Measurements from ENCODE around the gene RNF112. TPM values are rescaled to one million over a fixed set of nuclear protein-coding genes. Genes with fewer than 3 reads are reported as not detected.

RNF112 gene
- total RNA-seq, 1 donor from 2014 or later: 0.40 TPM

DNA sequence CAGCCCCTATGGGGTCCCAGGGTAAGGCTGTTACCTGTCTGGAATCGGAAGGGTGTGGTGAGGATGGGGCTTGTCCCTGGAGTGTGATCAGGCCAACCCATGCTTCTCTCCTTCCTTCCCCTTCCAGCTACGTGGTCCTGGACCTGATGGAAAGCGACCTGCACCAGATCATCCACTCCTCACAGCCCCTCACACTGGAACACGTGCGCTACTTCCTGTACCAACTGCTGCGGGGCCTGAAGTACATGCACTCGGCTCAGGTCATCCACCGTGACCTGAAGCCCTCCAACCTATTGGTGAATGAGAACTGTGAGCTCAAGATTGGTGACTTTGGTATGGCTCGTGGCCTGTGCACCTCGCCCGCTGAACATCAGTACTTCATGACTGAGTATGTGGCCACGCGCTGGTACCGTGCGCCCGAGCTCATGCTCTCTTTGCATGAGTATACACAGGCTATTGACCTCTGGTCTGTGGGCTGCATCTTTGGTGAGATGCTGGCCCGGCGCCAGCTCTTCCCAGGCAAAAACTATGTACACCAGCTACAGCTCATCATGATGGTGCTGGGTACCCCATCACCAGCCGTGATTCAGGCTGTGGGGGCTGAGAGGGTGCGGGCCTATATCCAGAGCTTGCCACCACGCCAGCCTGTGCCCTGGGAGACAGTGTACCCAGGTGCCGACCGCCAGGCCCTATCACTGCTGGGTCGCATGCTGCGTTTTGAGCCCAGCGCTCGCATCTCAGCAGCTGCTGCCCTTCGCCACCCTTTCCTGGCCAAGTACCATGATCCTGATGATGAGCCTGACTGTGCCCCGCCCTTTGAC lies 30.3 kb upstream of the RNF112 start:
- H3K36me3 Mint-ChIP-seq (ENCODE audit: low read depth): peaks cover 32% of the 10 kb centered on the region
- intact Hi-C loops (cut with micrococcal nuclease): no loop called here
- no peak overlapping the region for H3K27ac Mint-ChIP-seq
- no peaks in the 10 kb centered on the region for H3K9me3 Mint-ChIP-seq
- no peak for DNase-seq
- H3K27me3 Mint-ChIP-seq: no peaks in the 10 kb centered on the region
- H3K4me3 Mint-ChIP-seq: no peak overlapping the region
- peaks cover 11% of the 10 kb centered on the region for H3K4me1 Mint-ChIP-seq

- Mint-ChIP-seq H3K4me1 (peaks cover 9% of the 10 kb centered on the region), H3K4me3 (no peak overlapping the region), H3K27ac (no peak overlapping the region), H3K9me3 (no peaks in the 10 kb centered on the region), H3K36me3 (ENCODE audit: low read depth) (peaks cover 32% of the 10 kb centered on the region), H3K27me3 (no peaks in the 10 kb centered on the region)
- intact Hi-C loops (cut with micrococcal nuclease): no loop called here
- no peak for DNase-seq
Measured at GRCh38 chr17:19381361-19381740, 29.7 kb upstream of the RNF112 start.

GRCh38 chr17:19381741-19382444 lies 29.1 kb upstream of the RNF112 start:
- DNase-seq: no peak
- Mint-ChIP-seq H3K4me3 (no peak overlapping the region), H3K4me1 (peaks cover 7% of the 10 kb centered on the region), H3K27me3 (no peaks in the 10 kb centered on the region), H3K27ac (no peak overlapping the region), H3K9me3 (no peaks in the 10 kb centered on the region), H3K36me3 (ENCODE audit: low read depth) (peaks cover 32% of the 10 kb centered on the region)
- intact Hi-C loops (cut with micrococcal nuclease): no loop called here

DNA sequence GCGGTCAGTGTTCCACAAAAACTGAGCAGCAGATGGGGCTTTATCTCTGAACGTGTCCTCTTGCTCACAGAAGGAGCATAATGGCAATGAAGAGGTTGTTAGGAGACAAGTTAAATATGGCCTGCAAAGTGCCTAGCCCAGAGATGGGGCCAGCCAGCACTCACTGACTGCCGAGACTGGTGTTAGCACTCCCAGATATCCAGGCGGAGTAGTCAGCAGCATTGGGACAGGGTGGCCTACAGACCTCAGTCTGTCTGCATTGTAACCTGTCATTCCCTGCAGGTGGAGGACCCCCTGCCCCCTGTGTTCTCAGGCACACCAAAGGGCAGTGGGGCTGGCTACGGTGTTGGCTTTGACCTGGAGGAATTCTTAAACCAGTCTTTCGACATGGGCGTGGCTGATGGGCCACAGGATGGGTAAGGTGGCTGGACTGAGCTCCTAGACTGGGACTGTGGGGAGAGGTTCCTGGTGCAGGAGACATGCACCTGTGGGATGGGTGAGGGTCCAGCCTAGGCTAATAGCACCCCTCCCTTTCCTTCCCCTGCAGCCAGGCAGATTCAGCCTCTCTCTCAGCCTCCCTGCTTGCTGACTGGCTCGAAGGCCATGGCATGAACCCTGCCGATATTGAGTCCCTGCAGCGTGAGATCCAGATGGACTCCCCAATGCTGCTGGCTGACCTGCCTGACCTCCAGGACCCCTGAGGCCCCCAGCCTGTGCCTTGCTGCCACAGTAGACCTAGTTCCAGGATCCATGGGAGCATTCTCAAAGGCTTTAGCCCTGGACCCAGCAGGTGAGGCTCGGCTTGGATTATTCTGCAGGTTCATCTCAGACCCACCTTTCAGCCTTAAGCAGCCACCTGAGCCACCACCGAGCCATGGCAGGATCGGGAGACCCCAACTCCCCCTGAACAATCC lies 28.2 kb upstream of the RNF112 start:
- H3K27me3 Mint-ChIP-seq: peaks cover under 1% of the 10 kb centered on the region

GRCh38 chr17:19383681-19384470 lies 27.2 kb upstream of the RNF112 start:
- peaks cover 31% of the 10 kb centered on the region for H3K36me3 Mint-ChIP-seq (ENCODE audit: low read depth)
- H3K4me3 Mint-ChIP-seq: no peak overlapping the region
- no peaks in the 10 kb centered on the region for H3K9me3 Mint-ChIP-seq
- H3K27me3 Mint-ChIP-seq: peaks cover 3% of the 10 kb centered on the region
- no peak for DNase-seq
- peaks cover 5% of the 10 kb centered on the region for H3K4me1 Mint-ChIP-seq
- no peak overlapping the region for H3K27ac Mint-ChIP-seq
- intact Hi-C loops (cut with micrococcal nuclease): no loop called here

More for the DNA sequence above, 28.2 kb upstream of the RNF112 start:
- H3K4me3 Mint-ChIP-seq: no peak overlapping the region
- peaks cover 32% of the 10 kb centered on the region for H3K36me3 Mint-ChIP-seq (ENCODE audit: low read depth)
- DNase-seq: no peak
- intact Hi-C loops (cut with micrococcal nuclease): no loop called here
- peaks cover 3% of the 10 kb centered on the region for H3K4me1 Mint-ChIP-seq
- H3K27ac Mint-ChIP-seq: no peak overlapping the region
- no peaks in the 10 kb centered on the region for H3K9me3 Mint-ChIP-seq

GRCh38 chr17:19384723-19385391 lies 26.2 kb upstream of the RNF112 start:
- Mint-ChIP-seq H3K36me3 (ENCODE audit: low read depth) (peaks cover 26% of the 10 kb centered on the region), H3K27me3 (peaks cover 8% of the 10 kb centered on the region), H3K4me3 (no peak overlapping the region), H3K27ac (no peak overlapping the region), H3K4me1 (peaks cover 2% of the 10 kb centered on the region), H3K9me3 (no peaks in the 10 kb centered on the region)
- no peak for DNase-seq
- intact Hi-C loops (cut with micrococcal nuclease): no loop called here

DNA sequence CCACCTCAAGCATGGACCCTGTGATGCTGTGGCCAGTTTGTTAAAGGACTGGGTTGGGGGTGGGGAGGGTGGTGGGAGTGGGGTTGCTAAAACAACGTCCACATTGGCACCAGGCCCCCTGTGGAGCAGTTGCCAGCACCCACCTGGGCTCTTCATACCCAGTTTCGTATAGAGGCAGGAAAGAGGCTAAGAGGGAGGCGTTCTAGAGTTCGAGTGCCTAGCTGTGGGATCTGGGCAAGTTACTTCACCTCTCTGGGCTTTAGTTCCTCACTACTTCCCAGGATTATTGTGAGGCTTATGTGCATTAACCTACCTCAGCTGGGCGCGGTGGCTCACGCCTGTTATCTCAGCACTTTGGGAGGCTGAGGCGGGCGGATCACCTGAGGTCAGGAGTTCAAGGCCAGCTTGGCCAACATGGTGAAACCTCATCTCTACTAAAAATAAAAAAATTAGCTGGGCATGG lies 25.5 kb upstream of the RNF112 start:
- Mint-ChIP-seq H3K36me3 (ENCODE audit: low read depth) (peaks cover 26% of the 10 kb centered on the region), H3K4me3 (no peak overlapping the region)

GRCh38 chr17:19386051-19386929 lies 24.7 kb upstream of the RNF112 start:
- intact Hi-C loops (cut with micrococcal nuclease): no loop called here

More for the DNA sequence above, 25.5 kb upstream of the RNF112 start:
- Mint-ChIP-seq H3K9me3 (no peaks in the 10 kb centered on the region), H3K27me3 (peaks cover 8% of the 10 kb centered on the region), H3K27ac (no peak overlapping the region), H3K4me1 (peaks cover 2% of the 10 kb centered on the region)
- intact Hi-C loops (cut with micrococcal nuclease): no loop called here
- DNase-seq: no peak

DNA sequence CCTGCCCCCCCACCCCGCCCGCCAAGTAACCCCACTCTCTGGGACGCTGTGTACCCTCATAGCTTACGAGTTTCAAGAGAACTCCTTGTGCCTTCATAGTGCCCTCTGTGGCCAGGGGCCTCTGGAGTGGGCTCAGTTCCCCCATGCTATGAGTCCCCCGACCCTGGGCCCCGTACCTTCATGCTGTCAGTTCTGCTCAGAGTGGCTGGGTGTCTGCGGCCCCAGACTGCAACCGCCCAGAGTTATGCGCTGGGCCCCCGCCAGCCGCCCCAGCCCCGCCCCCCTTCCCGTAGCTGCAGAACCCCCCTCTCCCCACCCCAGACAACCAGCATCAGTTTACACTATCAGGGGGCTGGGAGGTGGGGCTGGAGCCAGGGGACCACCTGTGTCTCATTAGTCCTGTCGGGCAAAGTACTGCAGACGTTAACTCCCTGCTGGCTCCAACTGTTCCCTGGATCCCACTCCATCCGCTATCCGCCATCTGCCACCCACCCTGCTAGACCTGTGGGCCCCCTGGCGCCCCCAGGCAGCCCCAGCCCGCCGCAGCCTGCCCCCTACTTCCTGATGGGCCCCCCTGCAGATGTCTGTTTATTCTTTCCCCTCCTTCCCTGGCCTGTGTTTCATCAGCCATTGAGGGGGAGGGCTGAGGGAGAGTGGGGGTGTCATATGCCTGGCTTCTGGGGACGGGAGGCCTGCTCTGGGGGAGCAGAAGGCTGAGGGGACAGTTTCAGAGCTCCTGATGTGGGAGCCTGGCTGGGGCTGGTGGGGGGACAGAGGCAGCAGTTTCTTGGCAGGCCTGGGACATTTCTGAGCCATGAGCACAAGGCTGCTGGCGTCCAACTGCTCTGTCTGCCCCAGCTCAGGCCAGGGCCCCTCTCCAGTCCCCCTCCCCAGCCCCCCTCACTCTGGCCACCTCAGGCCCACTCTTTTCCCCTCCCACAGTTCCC lies 23.8 kb upstream of the RNF112 start, which contains the start of gene MFAP4:
TSS of gene MFAP4 (minus strand) at position 217 of the 947 bp plus-strand sequence. CDS start at position 182, 35 bp downstream.
- Mint-ChIP-seq H3K36me3 (ENCODE audit: low read depth) (peaks cover 16% of the 10 kb centered on the region), H3K9me3 (no peaks in the 10 kb centered on the region), H3K27ac (no peak within 1 kb of the TSS), H3K27me3 (peaks cover 8% of the 10 kb centered on the region), H3K4me1 (peaks cover 2% of the 10 kb centered on the region), H3K4me3 (no peak within 1 kb of the TSS)
- intact Hi-C loops (cut with micrococcal nuclease): no loop called here
- no peak for DNase-seq

More at GRCh38 chr17:19386051-19386929, 24.7 kb upstream of the RNF112 start:
- no peaks in the 10 kb centered on the region for H3K9me3 Mint-ChIP-seq
- no peak overlapping the region for H3K27ac Mint-ChIP-seq
- peaks cover 2% of the 10 kb centered on the region for H3K4me1 Mint-ChIP-seq
- H3K36me3 Mint-ChIP-seq (ENCODE audit: low read depth): peaks cover 19% of the 10 kb centered on the region
- peaks cover 8% of the 10 kb centered on the region for H3K27me3 Mint-ChIP-seq
- no peak for DNase-seq
- no peak overlapping the region for H3K4me3 Mint-ChIP-seq

DNA sequence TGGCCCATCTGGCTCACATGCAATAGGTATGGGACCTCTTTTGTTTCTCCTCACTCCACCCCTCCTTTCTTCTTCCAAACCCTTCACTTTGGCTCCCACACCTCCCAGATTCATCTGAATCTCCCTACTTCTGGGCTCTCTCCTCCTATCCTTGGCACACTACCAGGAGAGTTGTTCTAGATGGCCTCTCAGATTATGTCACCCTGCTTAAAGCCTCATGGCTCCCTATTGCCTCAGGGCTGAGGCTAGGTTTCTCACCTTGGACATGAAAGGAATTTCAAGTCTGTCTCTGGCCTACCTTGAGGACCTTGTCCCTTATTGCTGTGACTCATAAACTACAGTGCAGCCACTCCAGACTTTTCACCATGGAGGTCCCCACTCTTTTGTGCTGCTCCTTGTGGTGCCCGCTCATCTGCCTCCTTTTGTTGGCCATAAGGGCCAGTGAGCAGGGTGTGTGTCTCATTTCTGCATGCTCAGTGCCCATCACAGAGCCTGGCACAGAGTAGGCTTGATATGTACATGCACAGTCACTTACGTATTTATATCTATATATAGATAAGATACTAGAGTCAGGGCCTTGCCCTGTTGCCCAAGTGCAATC lies 23.0 kb upstream of the RNF112 start:
- Mint-ChIP-seq H3K27me3 (peaks cover 12% of the 10 kb centered on the region), H3K27ac (no peak overlapping the region), H3K36me3 (ENCODE audit: low read depth) (peaks cover 14% of the 10 kb centered on the region), H3K4me1 (peaks cover 2% of the 10 kb centered on the region), H3K9me3 (no peaks in the 10 kb centered on the region), H3K4me3 (no peak overlapping the region)
- intact Hi-C loops (cut with micrococcal nuclease): no loop called here
- no peak for DNase-seq
